NOMO-1 (cell line): Measurements from ENCODE around the gene MCTP1.

ENCODE experiments used
- DNase-seq, 2 experiments: peaks; one replicate each; lab custom pipeline; 2025; ENCODE audit not compliant: unreplicated experiment in 2 of 2; lab: John Stamatoyannopoulos, UW

MCTP1 gene

GRCh38 chr5:95080441-95080840 is 204.5 kb downstream of the MCTP1 start:
- DNase-seq: no peak

GRCh38 chr5:95080030-95080429 is 204.9 kb downstream of the MCTP1 start:
- no peak for DNase-seq

GRCh38 chr5:95078868-95079267 is 206.0 kb downstream of the MCTP1 start:
- no peak for DNase-seq

GRCh38 chr5:95076395-95077185 is 208.3 kb downstream of the MCTP1 start:
- DNase-seq: peak in 1 of 2 experiments; percentile 26

- DNase-seq: peak in 1 of 2 experiments; percentile 43
Observed at GRCh38 chr5:95075111-95075510, 209.8 kb downstream of the MCTP1 start.

- DNase-seq: no peak
Observed at GRCh38 chr5:95072281-95072680, 212.6 kb downstream of the MCTP1 start.

GRCh38 chr5:95070866-95071265 is 214.0 kb downstream of the MCTP1 start:
- no peak for DNase-seq

- DNase-seq: no peak
Observed at GRCh38 chr5:95070453-95070852, 214.4 kb downstream of the MCTP1 start.

GRCh38 chr5:95069948-95070347 is 214.9 kb downstream of the MCTP1 start:
- DNase-seq: peak in 1 of 2 experiments; percentile 21

- no peak for DNase-seq
Observed at GRCh38 chr5:95069021-95069420, 215.9 kb downstream of the MCTP1 start.

- no peak for DNase-seq
Observed at GRCh38 chr5:95068289-95068910, 216.5 kb downstream of the MCTP1 start.

- no peak for DNase-seq
Observed at GRCh38 chr5:95066048-95066447, 218.8 kb downstream of the MCTP1 start.

GRCh38 chr5:95063492-95063891 is 221.4 kb downstream of the MCTP1 start:
- no peak for DNase-seq

GRCh38 chr5:95060098-95060497 is 224.8 kb downstream of the MCTP1 start:
- DNase-seq: no peak

- DNase-seq: no peak
Observed at GRCh38 chr5:95059636-95060035, 225.3 kb downstream of the MCTP1 start.

- no peak for DNase-seq
Observed at GRCh38 chr5:95057615-95058014, 227.3 kb downstream of the MCTP1 start.

GRCh38 chr5:95053253-95053652 is 231.6 kb downstream of the MCTP1 start:
- DNase-seq: no peak

- DNase-seq: no peak
Observed at GRCh38 chr5:95050708-95051107, 234.2 kb downstream of the MCTP1 start.

GRCh38 chr5:95048628-95049027 is 236.3 kb downstream of the MCTP1 start:
- DNase-seq: peak; percentile 23 to 82

GRCh38 chr5:95045181-95045965 is 239.5 kb downstream of the MCTP1 start:
- peak in 1 of 2 experiments; percentile 29 for DNase-seq

- DNase-seq: no peak
Observed at GRCh38 chr5:95044096-95044495, 240.8 kb downstream of the MCTP1 start.
